Panc1 (cell line): ENCODE data around the gene SYCP2. TPM values are rescaled to one million over a fixed set of nuclear protein-coding genes. Genes with fewer than 3 reads are reported as not detected.

Experiments
- ATAC-seq: fragments of 200-7000 bp; cut with Tn5 transposase; 2 replicates; pipeline ENCODE4 v1.9.1; 2020; ENCODE audit warnings: mild to moderate bottlenecking, moderate library complexity
- BruUV-seq: library from RNA; stranded (reverse); fragments of 400-500 nt; replicated peaks from 2 replicates; lab custom pipeline; 2021; lab: Mats Ljungman, UMichigan
- CTCF ChIA-PET: fragments of 300-600 bp; sonication (Branson Sonifier 250); formaldehyde crosslinking; loops from one replicate; lab custom pipeline; 2022; ENCODE audit warnings: antibody characterized with exemption; lab: Charles Lee
- POLR2A ChIA-PET: fragments of 300-600 bp; sonication (Branson Sonifier 250); formaldehyde crosslinking; loops from one replicate; lab custom pipeline; 2022; ENCODE audit warnings: antibody characterized with exemption; lab: Charles Lee
- DNase-seq: peaks from one replicate; pipeline ENCODE4 v3.0.0-alpha.2; 2010; ENCODE audit warnings: low read depth, low spot score
- H3K27ac ChIP-seq: 2 replicates; pipeline ENCODE4 v1.5.1; 2011; ENCODE audit warnings: mild to moderate bottlenecking, low read length, inconsistent platforms
- H3K27me3 ChIP-seq: fragments of 200-500 bp; sonication (Bioruptor generic); 2 replicates; pipeline ENCODE4 v1.6.0; 2014; ENCODE audit warnings: low read length, inconsistent platforms; ENCODE audit not compliant: control insufficient read depth, insufficient read depth
- H3K36me3 ChIP-seq: fragments of 200-500 bp; sonication (Bioruptor generic); 2 replicates; pipeline ENCODE4 v1.5.1; 2014; ENCODE audit warnings: inconsistent platforms, mild to moderate bottlenecking, low read length, moderate library complexity; ENCODE audit not compliant: control insufficient read depth, insufficient read depth
- H3K4me1 ChIP-seq: 2 replicates; pipeline ENCODE4 v1.5.1; 2011; ENCODE audit warnings: inconsistent platforms, mild to moderate bottlenecking, low read length, moderate library complexity; ENCODE audit not compliant: control insufficient read depth, insufficient read depth
- H3K4me3 ChIP-seq, 2 experiments: 2 replicates each; pipeline ENCODE4 v1.5.1; 2011 to 2012; ENCODE audit warnings: low read depth in 2 of 2, low read length in 2 of 2, mild to moderate bottlenecking in 2 of 2, inconsistent platforms in 1 of 2, moderate library complexity in 1 of 2
- H3K9me3 ChIP-seq: fragments of 200-500 bp; sonication (Bioruptor generic); 2 replicates; pipeline ENCODE4 v1.5.1; 2014; ENCODE audit warnings: low read depth, mild to moderate bottlenecking, inconsistent platforms, low read length, moderate library complexity; ENCODE audit not compliant: control insufficient read depth, insufficient read depth
- CTCF ChIP-seq: fragments of 450-650 bp; IDR thresholded peaks from 2 replicates; pipeline ENCODE4 v1.5.1; 2017; ENCODE audit warnings: mild to moderate bottlenecking
- POLR2AphosphoS5 ChIP-seq: IDR thresholded peaks from 2 replicates; pipeline ENCODE4 v1.6.1; 2012; ENCODE audit warnings: mild to moderate bottlenecking, low read depth, low read length, moderate library complexity
- REST ChIP-seq, 2 experiments: IDR thresholded peaks; 2 replicates each; pipeline ENCODE4 v1.6.1; 2011 to 2012; ENCODE audit warnings: low read depth in 2 of 2, control low read depth in 1 of 2, low read length in 1 of 2, mild to moderate bottlenecking in 1 of 2, moderate library complexity in 1 of 2; ENCODE audit not compliant: insufficient read depth in 1 of 2
- SIN3A ChIP-seq: IDR thresholded peaks from 2 replicates; pipeline ENCODE4 v1.6.1; 2012; ENCODE audit warnings: low read depth, mild to moderate bottlenecking, low read length, moderate library complexity, borderline replicate concordance; ENCODE audit not compliant: insufficient read depth
- TCF7L2 ChIP-seq: IDR thresholded peaks from 2 replicates; pipeline ENCODE4 v1.6.1; 2011; ENCODE audit warnings: mild to moderate bottlenecking, low read depth, low read length, inconsistent platforms
- in situ Hi-C: cut with HindIII; loops from 2 replicates; pipeline ENCODE4 v1.10.0; 2016; ENCODE audit warnings: low sequenced_read_pairs, low pct_unique_long_range_greater_than_20kb
- intact Hi-C: fragments of 100-400 bp; cut with micrococcal nuclease; formaldehyde crosslinking; loops from one replicate; pipeline ENCODE4 v1.10.0; 2022; ENCODE audit not compliant: unreplicated experiment
- total RNA-seq: library from RNA; stranded (reverse); gene quantifications from one replicate; pipeline ENCODE4 v1.2.1, GENCODE V29; 2021; ENCODE audit not compliant: unreplicated experiment

SYCP2 gene
- total RNA-seq, 1 experiment from 2014 or later: 39.7 TPM

- intact Hi-C loops: no loop called here
These were observed 11.3 kb upstream of the SYCP2 start for GRCh38 chr20:59944726-59945125.

GRCh38 chr20:59942245-59942644 is 8.8 kb upstream of the SYCP2 start:
- Histone ChIP-seq H3K27me3 (no peaks in the 10 kb centered on the region), H3K36me3 (peaks cover 26% of the 10 kb centered on the region), H3K9me3 (no peaks in the 10 kb centered on the region), H3K27ac (no peak overlapping the region), H3K4me1 (peaks cover 22% of the 10 kb centered on the region), H3K4me3 (no peak overlapping the region)
- TF ChIP-seq SIN3A: no peak
- TF ChIP-seq POLR2AphosphoS5: no peak
- no peak for TF ChIP-seq REST (IDR thresholded peaks at IDR 0.05; ENCODE audit: insufficient read depth in 1 of 2, low read depth in 2 of 2, low read length in 1 of 2)
- no peak for TF ChIP-seq TCF7L2
- no peak for TF ChIP-seq CTCF
- no peak for ATAC-seq
- intact Hi-C loops (no loop called here), in situ Hi-C loops (no loop called here)
- ChIA-PET POLR2A (no interaction called here), CTCF (no interaction called here)
- no peak for DNase-seq
- BruUV-seq: no TSS peak

More at GRCh38 chr20:59944726-59945125, 11.3 kb upstream of the SYCP2 start:
- no peak for ATAC-seq
- H3K4me1 ChIP-seq: peaks cover 6% of the 10 kb centered on the region; the same call in 1 of the 2 replicates
- CTCF ChIA-PET: interaction anchor here (1.3 kb wide), 1 partner anchor 11 kb away, joined by 5 read pairs; the partner anchor contains the start of gene SYCP2
- H3K27me3 ChIP-seq: no peaks in the 10 kb centered on the region
- TF ChIP-seq POLR2AphosphoS5 (no peak), REST (IDR thresholded peaks at IDR 0.05; ENCODE audit: insufficient read depth in 1 of 2, low read depth in 2 of 2, low read length in 1 of 2) (no peak), CTCF (no peak), SIN3A (no peak), TCF7L2 (no peak)
- BruUV-seq: no TSS peak
- H3K36me3 ChIP-seq: peaks cover 26% of the 10 kb centered on the region
- H3K27ac ChIP-seq: no peak overlapping the region
- POLR2A ChIA-PET: no interaction called here
- no peak overlapping the region for H3K4me3 ChIP-seq
- in situ Hi-C loops: no loop called here
- DNase-seq: no peak
- H3K9me3 ChIP-seq: no peaks in the 10 kb centered on the region
